Fibroblast of lung (primary cell): Measurements from ENCODE around the gene MACROD2. TPM values are rescaled to one million over a fixed set of nuclear protein-coding genes. Genes with fewer than 3 reads are reported as not detected.
A peak's percentile ranks its signal among the peaks of the same experiment; 100 is the strongest.

Experiments
- DNase-seq, 2 donors: peaks; one replicate each; pipeline versions ENCODE4 v3.0.0 to v3.0.0-alpha.2; 2010; ENCODE audit warnings: low read depth in 2 of 2
- H2AFZ ChIP-seq: 2 replicates; pipeline ENCODE4 v1.5.1; 2012; ENCODE audit warnings: low read length, control low read depth, inconsistent platforms
- H3K27ac ChIP-seq: 2 replicates; pipeline ENCODE4 v1.5.1; 2011; ENCODE audit warnings: low read length, control low read depth; ENCODE audit not compliant: insufficient read depth
- H3K27me3 ChIP-seq: 2 replicates; pipeline ENCODE4 v1.5.1; 2011; ENCODE audit warnings: mild to moderate bottlenecking, low read length; ENCODE audit not compliant: control insufficient read depth, insufficient read depth
- H3K36me3 ChIP-seq: 2 replicates; pipeline ENCODE4 v1.5.1; 2011; ENCODE audit warnings: low read length; ENCODE audit not compliant: control insufficient read depth, insufficient read depth
- H3K4me1 ChIP-seq: 2 replicates; pipeline ENCODE4 v1.5.1; 2011; ENCODE audit warnings: low read length; ENCODE audit not compliant: control insufficient read depth, insufficient read depth; ENCODE audit errors: extremely low read depth
- H3K4me2 ChIP-seq: 2 replicates; pipeline ENCODE4 v1.5.1; 2011; ENCODE audit warnings: low read length, control low read depth; ENCODE audit not compliant: insufficient read depth; ENCODE audit errors: extremely low read depth
- H3K4me3 ChIP-seq, 4 experiments: fragments of 200-600 bp in 1 of 4; sonication (generic) in 1 of 4; replicated peaks in 1 of 4; 2 replicates each; pipeline ENCODE4 v1.5.1; 2011 to 2016; ENCODE audit warnings: low read length in 4 of 4, low read depth in 3 of 4, mild to moderate bottlenecking in 3 of 4, control low read depth in 2 of 4, inconsistent platforms in 1 of 4, mixed read lengths in 1 of 4; ENCODE audit not compliant: insufficient read depth in 1 of 4; ENCODE audit errors: control extremely low read depth in 1 of 4
- H3K79me2 ChIP-seq: 2 replicates; pipeline ENCODE4 v1.5.1; 2012; ENCODE audit warnings: mild to moderate bottlenecking, low read length, inconsistent platforms; ENCODE audit not compliant: control insufficient read depth, insufficient read depth
- H3K9ac ChIP-seq: 2 replicates; pipeline ENCODE4 v1.5.1; 2011; ENCODE audit warnings: mild to moderate bottlenecking, low read length, control low read depth; ENCODE audit not compliant: insufficient read depth
- H3K9me3 ChIP-seq: 2 replicates; pipeline ENCODE4 v1.5.1; 2012; ENCODE audit warnings: low read depth, low read length; ENCODE audit not compliant: control insufficient read depth, insufficient read depth
- H4K20me1 ChIP-seq: 2 replicates; pipeline ENCODE4 v1.5.1; 2011; ENCODE audit warnings: low read length; ENCODE audit not compliant: control insufficient read depth, insufficient read depth; ENCODE audit errors: extremely low read depth
- EZH2 ChIP-seq: IDR thresholded peaks from 2 replicates; pipeline ENCODE4 v1.5.1; 2012; ENCODE audit warnings: low read length, control low read depth, mild to moderate bottlenecking; ENCODE audit errors: missing control alignments
- polyA plus RNA-seq, 2 donors: library from polyadenylated mRNA; depleted of rRNA in 1 of 2; stranded (reverse) in 1 of 2; unstranded in 1 of 2; fragments of >200 nt; gene quantifications; 2 replicates each; pipeline ENCODE4 v1.2.1, GENCODE V29; 2011 to 2012; ENCODE audit warnings: missing spikeins in 1 of 2
- total RNA-seq: library from RNA; depleted of rRNA; stranded (reverse); fragments of >200 nt; gene quantifications from 2 replicates; pipeline ENCODE4 v1.2.1, GENCODE V29; 2014
- TF ChIP-seq, protein P1 (sequence below), 2 donors: IDR thresholded peaks in 1 of 2; conservative IDR thresholded peaks in 1 of 2; 1 replicate in 1 of 2; 2 replicates in 1 of 2; pipeline ENCODE4 v1.5.1; 2011 to 2012; ENCODE audit warnings: low read length in 2 of 2, control low read depth in 1 of 2, inconsistent platforms in 1 of 2, low read depth in 1 of 2, mild to moderate bottlenecking in 1 of 2

MACROD2 gene
- total and polyA plus RNA-seq, 2 donors (not counting 1 experiment from before 2014, with no cell fraction given) = 0.54 to 1.7 TPM

- H2AFZ ChIP-seq = no peak overlapping the region
- no peaks in the 10 kb centered on the region for H3K9me3 ChIP-seq
- H3K27ac ChIP-seq = no peak overlapping the region
- H3K4me3 ChIP-seq = no peak overlapping the region
- H3K79me2 ChIP-seq = no peaks in the 10 kb centered on the region
- H3K27me3 ChIP-seq = no peaks in the 10 kb centered on the region
- H3K36me3 ChIP-seq = no peaks in the 10 kb centered on the region
- TF ChIP-seq EZH2 = no peak
- TF ChIP-seq, protein P1, sequence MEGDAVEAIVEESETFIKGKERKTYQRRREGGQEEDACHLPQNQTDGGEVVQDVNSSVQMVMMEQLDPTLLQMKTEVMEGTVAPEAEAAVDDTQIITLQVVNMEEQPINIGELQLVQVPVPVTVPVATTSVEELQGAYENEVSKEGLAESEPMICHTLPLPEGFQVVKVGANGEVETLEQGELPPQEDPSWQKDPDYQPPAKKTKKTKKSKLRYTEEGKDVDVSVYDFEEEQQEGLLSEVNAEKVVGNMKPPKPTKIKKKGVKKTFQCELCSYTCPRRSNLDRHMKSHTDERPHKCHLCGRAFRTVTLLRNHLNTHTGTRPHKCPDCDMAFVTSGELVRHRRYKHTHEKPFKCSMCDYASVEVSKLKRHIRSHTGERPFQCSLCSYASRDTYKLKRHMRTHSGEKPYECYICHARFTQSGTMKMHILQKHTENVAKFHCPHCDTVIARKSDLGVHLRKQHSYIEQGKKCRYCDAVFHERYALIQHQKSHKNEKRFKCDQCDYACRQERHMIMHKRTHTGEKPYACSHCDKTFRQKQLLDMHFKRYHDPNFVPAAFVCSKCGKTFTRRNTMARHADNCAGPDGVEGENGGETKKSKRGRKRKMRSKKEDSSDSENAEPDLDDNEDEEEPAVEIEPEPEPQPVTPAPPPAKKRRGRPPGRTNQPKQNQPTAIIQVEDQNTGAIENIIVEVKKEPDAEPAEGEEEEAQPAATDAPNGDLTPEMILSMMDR (conservative IDR thresholded peaks at IDR 0.05 in 1 of 2, IDR thresholded peaks at IDR 0.05 in 1 of 2; ENCODE audit: low read depth in 1 of 2, low read length in 2 of 2) = no peak
- DNase-seq = no peak
- H4K20me1 ChIP-seq = no peaks in the 10 kb centered on the region
- H3K4me2 ChIP-seq = no peak overlapping the region
- no peak overlapping the region for H3K9ac ChIP-seq
- H3K4me1 ChIP-seq = no peaks in the 10 kb centered on the region
Observed at GRCh38 chr20:14576196-14576877, 581.0 kb downstream of the MACROD2 start.

- no peak overlapping the region for H2AFZ ChIP-seq
- H3K4me1 ChIP-seq = no peaks in the 10 kb centered on the region
- H3K9me3 ChIP-seq = no peaks in the 10 kb centered on the region
- no peaks in the 10 kb centered on the region for H3K36me3 ChIP-seq
- DNase-seq = peak in 1 of 2 donors; percentile 24
- H3K4me2 ChIP-seq = no peak overlapping the region
- no peak for TF ChIP-seq EZH2
- TF ChIP-seq, protein P1 (conservative IDR thresholded peaks at IDR 0.05 in 1 of 2, IDR thresholded peaks at IDR 0.05 in 1 of 2; ENCODE audit: low read depth in 1 of 2, low read length in 2 of 2) = no peak
- H4K20me1 ChIP-seq = no peaks in the 10 kb centered on the region
- no peaks in the 10 kb centered on the region for H3K27me3 ChIP-seq
- no peak overlapping the region for H3K27ac ChIP-seq
- no peak overlapping the region for H3K4me3 ChIP-seq
- H3K9ac ChIP-seq = no peak overlapping the region
- no peaks in the 10 kb centered on the region for H3K79me2 ChIP-seq
Observed at GRCh38 chr20:14580418-14581074, 585.2 kb downstream of the MACROD2 start.

GRCh38 chr20:14581731-14582130 lies 586.4 kb downstream of the MACROD2 start:
- TF ChIP-seq, protein P1 (conservative IDR thresholded peaks at IDR 0.05 in 1 of 2, IDR thresholded peaks at IDR 0.05 in 1 of 2; ENCODE audit: low read depth in 1 of 2, low read length in 2 of 2) = no peak
- TF ChIP-seq EZH2 = no peak
- H3K27me3 ChIP-seq = no peaks in the 10 kb centered on the region
- H4K20me1 ChIP-seq = no peaks in the 10 kb centered on the region
- H3K9ac ChIP-seq = no peak overlapping the region
- H2AFZ ChIP-seq = no peak overlapping the region
- no peaks in the 10 kb centered on the region for H3K36me3 ChIP-seq
- no peak overlapping the region for H3K4me3 ChIP-seq
- no peak overlapping the region for H3K27ac ChIP-seq
- no peaks in the 10 kb centered on the region for H3K9me3 ChIP-seq
- no peaks in the 10 kb centered on the region for H3K79me2 ChIP-seq
- H3K4me1 ChIP-seq = no peaks in the 10 kb centered on the region
- H3K4me2 ChIP-seq = no peak overlapping the region
- DNase-seq = no peak
